Activated T-helper 17 cell treated with anti-CD3 and anti-CD28 coated beads, Interleukin-2, amount 50 U/mL, for 72 hours (primary cell): ENCODE data around the gene TNFSF4. TPM values are rescaled to one million over a fixed set of nuclear protein-coding genes. Genes with fewer than 3 reads are reported as not detected.
"Not testable (repeated sequence)": the region's sequence is repeated elsewhere in the genome, so short reads cannot be mapped to it uniquely, and the experiment has no call there.

ENCODE experiments used
- ATAC-seq: fragments of 150-1000 bp; cut with Tn5 transposase; replicated peaks from 2 replicates; pipeline ENCODE4 v1.10.0; 2021; ENCODE audit warnings: mild to moderate bottlenecking, moderate library complexity
- H3K27ac Mint-ChIP-seq: one replicate; pipeline ENCODE4 v1.8.0; 2022; ENCODE audit warnings: mixed read lengths
- H3K27me3 Mint-ChIP-seq: one replicate; pipeline ENCODE4 v1.8.0; 2022; ENCODE audit warnings: mixed read lengths
- H3K36me3 Mint-ChIP-seq: one replicate; pipeline ENCODE4 v1.8.0; 2022; ENCODE audit warnings: low read depth, mild to moderate bottlenecking, mixed read lengths
- H3K4me1 Mint-ChIP-seq: one replicate; pipeline ENCODE4 v1.8.0; 2022; ENCODE audit warnings: mixed read lengths
- H3K4me3 Mint-ChIP-seq: one replicate; pipeline ENCODE4 v1.8.0; 2022; ENCODE audit warnings: mild to moderate bottlenecking, mixed read lengths
- H3K9me3 Mint-ChIP-seq: one replicate; pipeline ENCODE4 v1.8.0; 2022; ENCODE audit warnings: mixed read lengths
- total RNA-seq, 2 donors: library from RNA; stranded (reverse); gene quantifications; one replicate each; pipeline ENCODE4 v1.2.3, GENCODE V29; 2022

The TNFSF4 gene
- total RNA-seq, 2 donors from 2014 or later, result 2.0 to 2.5 TPM

DNA sequence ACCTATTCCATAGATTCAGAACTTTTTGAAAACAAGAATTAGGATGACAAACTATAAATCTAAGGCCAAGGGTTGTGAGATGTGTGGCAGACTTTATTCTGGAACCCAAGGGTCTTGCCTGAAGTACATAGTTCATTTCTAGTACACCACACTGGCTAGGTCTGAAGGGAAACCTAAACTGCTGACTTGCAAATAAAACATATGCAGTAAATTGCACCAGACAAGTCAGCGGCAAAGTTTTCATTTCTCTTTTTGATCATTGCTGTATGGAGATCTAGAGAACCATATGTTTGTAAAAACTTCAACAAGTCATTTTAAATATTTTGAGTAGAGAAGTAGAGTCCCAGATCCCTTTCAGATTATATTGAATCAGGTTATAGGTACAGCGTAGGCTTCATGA, 43.9 kb downstream of the TNFSF4 start:
- no peak for ATAC-seq
- no peak overlapping the region for H3K27ac Mint-ChIP-seq
- no peaks in the 10 kb centered on the region for H3K27me3 Mint-ChIP-seq
- peaks cover 4% of the 10 kb centered on the region for H3K9me3 Mint-ChIP-seq
- H3K4me1 Mint-ChIP-seq, result peaks cover 5% of the 10 kb centered on the region
- no peak overlapping the region for H3K4me3 Mint-ChIP-seq
- no peaks in the 10 kb centered on the region for H3K36me3 Mint-ChIP-seq

DNA sequence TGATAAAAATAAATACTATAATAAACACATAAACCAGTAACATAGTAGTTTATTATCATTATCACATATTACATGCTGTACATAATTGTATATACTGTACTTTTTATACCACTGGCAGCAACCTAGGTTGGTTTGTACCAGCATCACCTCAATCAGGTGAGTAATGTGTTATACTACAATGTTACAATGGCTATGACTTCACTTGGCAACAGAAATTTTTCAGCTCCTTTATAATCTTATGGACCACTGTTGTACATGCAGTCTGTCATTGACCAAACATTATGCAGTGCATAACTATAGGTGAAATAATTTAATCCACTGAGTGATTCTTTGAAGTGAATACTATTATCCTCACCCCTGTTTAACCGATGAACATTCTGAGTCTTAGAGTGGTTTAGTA, 44.5 kb downstream of the TNFSF4 start:
- Mint-ChIP-seq H3K9me3 (peaks cover 4% of the 10 kb centered on the region), H3K27ac (no peak overlapping the region), H3K27me3 (no peaks in the 10 kb centered on the region), H3K36me3 (no peaks in the 10 kb centered on the region), H3K4me3 (no peak overlapping the region), H3K4me1 (peaks cover 5% of the 10 kb centered on the region)
- ATAC-seq, result no peak

DNA sequence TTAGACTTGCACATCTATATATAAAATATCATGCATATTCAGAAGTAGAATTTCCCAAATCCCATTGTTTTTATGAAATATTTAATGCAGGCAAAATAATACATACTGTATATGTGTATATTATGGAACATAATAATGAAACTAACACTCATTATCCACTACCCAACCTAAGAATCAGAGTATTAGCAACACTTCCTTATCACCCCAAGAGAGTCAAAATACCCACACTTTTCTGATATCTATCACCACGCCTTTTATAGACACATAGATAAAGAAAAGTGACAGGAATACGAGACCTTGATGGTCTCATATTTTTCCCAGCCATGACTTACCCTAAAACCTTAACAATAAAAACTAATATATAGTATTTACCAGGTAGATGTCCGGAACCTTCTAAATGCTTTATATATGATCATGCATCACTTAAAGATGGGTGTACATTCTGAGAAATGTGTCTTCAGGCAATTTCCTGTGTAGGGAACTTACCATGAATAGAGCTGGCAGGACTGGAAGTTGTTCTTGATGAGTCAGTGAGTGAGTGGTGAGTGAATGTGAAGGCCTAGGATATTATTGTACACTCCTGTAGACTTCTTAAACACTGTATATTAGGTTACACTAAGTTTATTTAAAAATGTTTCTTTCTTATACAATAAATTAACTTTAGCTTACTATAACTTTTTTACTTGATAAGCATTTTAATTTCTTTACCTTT, 45.5 kb downstream of the TNFSF4 start:
- H3K4me1 Mint-ChIP-seq, result peaks cover 5% of the 10 kb centered on the region
- peaks cover 4% of the 10 kb centered on the region for H3K9me3 Mint-ChIP-seq
- no peaks in the 10 kb centered on the region for H3K27me3 Mint-ChIP-seq
- H3K36me3 Mint-ChIP-seq, result no peaks in the 10 kb centered on the region
- H3K4me3 Mint-ChIP-seq, result no peak overlapping the region
- H3K27ac Mint-ChIP-seq, result no peak overlapping the region
- peak; percentile 89 for ATAC-seq

DNA sequence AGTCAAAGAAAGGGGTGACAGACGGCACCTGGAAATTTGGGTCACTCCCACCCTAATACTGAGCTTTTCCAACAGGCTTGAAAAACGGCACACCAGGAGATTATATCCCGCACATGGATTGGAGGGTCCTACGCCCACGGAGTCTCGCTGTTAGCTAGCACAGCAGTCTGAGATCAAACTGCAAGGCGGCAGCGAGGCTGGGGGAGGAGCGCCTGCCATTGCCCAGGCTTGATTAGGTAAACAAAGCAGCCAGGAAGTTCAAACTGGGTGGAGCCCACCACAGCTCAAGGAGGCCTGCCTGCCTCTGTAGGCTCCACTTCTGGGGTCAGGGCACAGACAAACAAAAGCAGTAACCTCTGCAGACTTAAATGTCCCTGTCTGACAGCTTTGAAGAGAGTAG, 53.2 kb downstream of the TNFSF4 start:
- not testable (repeated sequence) for ATAC-seq, H3K9me3 Mint-ChIP-seq, H3K27ac Mint-ChIP-seq, H3K36me3 Mint-ChIP-seq, H3K4me1 Mint-ChIP-seq, H3K27me3 Mint-ChIP-seq
- peak overlapping the region; percentile 2 for H3K4me3 Mint-ChIP-seq

DNA sequence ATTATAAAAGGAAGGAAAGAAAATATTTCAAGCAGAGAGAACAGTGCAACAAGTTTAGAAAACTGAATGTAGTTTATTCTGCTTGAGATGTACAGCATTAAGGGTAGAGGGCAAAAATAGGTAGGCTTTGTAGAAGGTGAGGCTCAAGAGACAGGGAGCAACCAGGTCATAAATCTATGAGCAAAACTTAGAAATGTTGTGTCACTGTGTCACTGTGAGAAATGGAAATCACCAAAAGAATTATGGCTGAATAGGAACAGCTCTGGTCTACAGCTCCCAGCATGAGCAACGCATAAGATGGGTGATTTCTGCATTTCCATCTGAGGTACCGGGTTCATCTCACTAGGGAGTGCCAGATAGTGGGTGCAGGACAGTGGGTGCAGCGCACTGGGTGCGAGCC, 53.6 kb downstream of the TNFSF4 start:
- Mint-ChIP-seq H3K4me1 (peaks cover 6% of the 10 kb centered on the region), H3K4me3 (peak overlapping the region; percentile 2), H3K36me3 (no peaks in the 10 kb centered on the region), H3K27me3 (peaks cover 3% of the 10 kb centered on the region), H3K27ac (no peak overlapping the region), H3K9me3 (peaks cover 5% of the 10 kb centered on the region)
- no peak for ATAC-seq

DNA sequence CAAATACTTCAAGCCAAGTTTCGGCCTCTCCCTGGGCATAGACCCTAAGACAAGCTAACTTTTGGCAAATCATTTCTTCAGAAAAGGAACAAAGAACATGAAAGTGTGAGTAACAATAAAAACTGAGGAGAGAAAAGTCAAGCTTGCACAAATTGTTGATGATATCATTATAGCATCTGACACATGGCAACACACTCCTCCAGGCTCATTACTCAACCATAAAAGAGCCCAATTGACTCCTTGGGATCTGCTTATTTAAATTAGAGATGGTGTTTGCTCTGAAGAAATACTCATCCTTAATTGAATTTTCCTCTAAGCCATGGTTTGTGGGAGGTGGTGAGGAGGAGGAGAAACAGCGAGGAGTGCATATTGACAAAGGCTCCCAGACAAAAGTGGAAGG, 54.5 kb downstream of the TNFSF4 start:
- Mint-ChIP-seq H3K36me3 (no peaks in the 10 kb centered on the region), H3K4me1 (peaks cover 6% of the 10 kb centered on the region), H3K27me3 (peaks cover 3% of the 10 kb centered on the region), H3K4me3 (no peak overlapping the region), H3K9me3 (peaks cover 6% of the 10 kb centered on the region), H3K27ac (no peak overlapping the region)
- no peak for ATAC-seq

DNA sequence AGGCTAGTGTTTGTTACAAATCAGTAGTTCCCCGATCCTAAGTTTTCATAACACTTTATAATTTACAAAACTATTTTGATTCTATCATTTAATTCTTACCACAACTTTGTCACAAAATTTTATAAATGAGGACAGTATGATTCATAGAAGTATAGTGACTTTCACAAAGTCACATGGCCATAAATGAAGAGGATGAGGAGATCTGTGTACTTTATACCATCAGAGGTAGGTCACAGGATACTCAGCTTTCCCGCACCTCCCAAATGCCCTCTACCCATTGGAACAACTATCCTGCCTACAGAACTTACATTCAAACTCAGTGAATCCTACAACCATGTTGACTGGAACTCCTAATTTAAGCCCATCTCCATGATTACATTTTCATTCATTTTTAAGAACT, 56.3 kb downstream of the TNFSF4 start:
- H3K4me3 Mint-ChIP-seq, result no peak overlapping the region
- H3K4me1 Mint-ChIP-seq, result peaks cover 6% of the 10 kb centered on the region
- H3K27ac Mint-ChIP-seq, result no peak overlapping the region
- H3K36me3 Mint-ChIP-seq, result no peaks in the 10 kb centered on the region
- peaks cover 22% of the 10 kb centered on the region for H3K9me3 Mint-ChIP-seq
- H3K27me3 Mint-ChIP-seq, result peaks cover 10% of the 10 kb centered on the region
- peak; percentile 29 for ATAC-seq

DNA sequence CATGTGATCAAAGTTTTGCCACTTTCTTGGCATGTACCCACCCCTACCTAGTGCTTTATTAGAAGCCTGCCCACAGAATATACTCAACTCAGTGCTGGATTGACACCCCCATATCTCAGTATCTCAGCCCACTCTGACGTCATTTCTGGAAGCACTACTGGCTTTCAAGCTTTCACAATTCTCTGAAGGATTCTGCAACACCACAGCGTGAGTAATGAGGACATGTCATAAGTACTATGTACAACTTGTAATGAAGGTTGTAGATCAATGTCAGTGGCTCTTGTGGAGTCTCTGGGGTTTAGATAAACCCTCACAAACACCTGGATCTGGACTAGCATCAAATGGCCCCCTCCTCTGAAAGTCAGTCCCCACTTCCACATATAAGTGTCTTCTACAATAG, 57.2 kb downstream of the TNFSF4 start:
- Mint-ChIP-seq H3K9me3 (peaks cover 31% of the 10 kb centered on the region), H3K4me1 (peaks cover 6% of the 10 kb centered on the region), H3K36me3 (no peaks in the 10 kb centered on the region), H3K27me3 (peaks cover 12% of the 10 kb centered on the region), H3K4me3 (no peak overlapping the region), H3K27ac (no peak overlapping the region)
- ATAC-seq, result peak; percentile 37

DNA sequence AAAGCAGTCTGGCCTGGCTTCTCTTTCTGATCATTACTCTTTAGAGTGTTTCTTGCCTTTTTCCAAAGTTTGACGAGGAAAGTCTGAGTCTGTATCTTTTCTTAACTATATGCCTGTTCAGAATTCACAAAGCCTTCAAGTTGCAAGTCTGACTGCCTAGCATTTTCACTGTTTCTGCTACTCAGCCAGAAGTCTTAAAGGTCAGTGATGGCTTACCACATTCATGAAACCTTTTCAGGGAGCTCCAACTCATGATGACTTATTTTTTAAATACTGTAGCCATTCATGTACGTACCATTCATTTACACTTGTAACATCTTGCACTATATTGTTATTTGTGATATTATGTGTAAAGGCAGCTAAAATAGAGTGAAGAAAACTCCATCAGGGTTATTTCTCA, 58.2 kb downstream of the TNFSF4 start:
- Mint-ChIP-seq H3K4me1 (peaks cover 6% of the 10 kb centered on the region), H3K27ac (no peak overlapping the region), H3K4me3 (no peak overlapping the region), H3K27me3 (peaks cover 12% of the 10 kb centered on the region), H3K36me3 (no peaks in the 10 kb centered on the region), H3K9me3 (peaks cover 37% of the 10 kb centered on the region)
- ATAC-seq, result no peak

DNA sequence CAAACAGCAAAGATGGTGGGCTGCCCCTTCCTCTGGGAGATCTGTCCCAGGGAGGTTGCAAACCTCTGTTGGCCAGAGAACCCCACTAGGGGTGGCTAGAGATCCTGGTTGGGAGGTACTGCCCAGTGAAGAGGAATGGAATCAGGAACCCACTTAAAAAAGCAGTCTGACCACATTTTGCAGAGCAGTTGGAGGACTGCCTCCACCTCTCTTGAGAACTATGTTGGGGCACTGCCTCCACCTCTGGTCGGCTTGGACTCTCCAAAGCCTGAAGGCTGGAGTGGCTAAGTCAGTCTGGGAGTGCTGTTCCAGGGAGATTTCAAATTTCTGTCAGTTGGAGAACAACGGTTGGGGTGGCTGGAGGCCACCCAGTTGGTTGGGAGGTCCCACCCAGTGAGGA, 58.6 kb downstream of the TNFSF4 start:
- Mint-ChIP-seq H3K27ac (no peak overlapping the region), H3K9me3 (peaks cover 39% of the 10 kb centered on the region), H3K27me3 (peaks cover 12% of the 10 kb centered on the region), H3K4me1 (peaks cover 5% of the 10 kb centered on the region), H3K36me3 (no peaks in the 10 kb centered on the region), H3K4me3 (no peak overlapping the region)
- ATAC-seq, result no peak

DNA sequence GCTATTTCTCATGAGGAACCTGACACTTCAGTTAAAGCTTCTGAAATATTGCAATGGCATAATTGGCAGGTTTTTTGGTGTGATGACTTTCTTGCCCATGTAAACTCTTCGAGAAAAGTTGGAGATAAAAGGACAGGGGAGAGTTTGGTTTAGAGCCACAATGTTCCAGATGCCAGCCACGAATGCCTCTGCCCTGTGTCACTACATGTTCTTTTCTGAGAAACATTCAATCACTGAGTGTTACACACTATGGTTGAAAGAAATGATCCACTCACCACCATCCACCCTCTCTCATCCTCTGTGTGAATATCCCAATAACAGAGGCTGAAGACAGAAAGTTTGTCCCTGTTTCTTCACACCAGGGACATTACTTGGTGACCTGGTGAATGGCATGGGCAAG, 66.4 kb downstream of the TNFSF4 start:
- peaks cover 2% of the 10 kb centered on the region for H3K27me3 Mint-ChIP-seq
- H3K4me3 Mint-ChIP-seq, result no peak overlapping the region
- ATAC-seq, result no peak
- no peak overlapping the region for H3K27ac Mint-ChIP-seq
- H3K9me3 Mint-ChIP-seq, result peaks cover 26% of the 10 kb centered on the region
- H3K4me1 Mint-ChIP-seq, result no peaks in the 10 kb centered on the region
- no peaks in the 10 kb centered on the region for H3K36me3 Mint-ChIP-seq

DNA sequence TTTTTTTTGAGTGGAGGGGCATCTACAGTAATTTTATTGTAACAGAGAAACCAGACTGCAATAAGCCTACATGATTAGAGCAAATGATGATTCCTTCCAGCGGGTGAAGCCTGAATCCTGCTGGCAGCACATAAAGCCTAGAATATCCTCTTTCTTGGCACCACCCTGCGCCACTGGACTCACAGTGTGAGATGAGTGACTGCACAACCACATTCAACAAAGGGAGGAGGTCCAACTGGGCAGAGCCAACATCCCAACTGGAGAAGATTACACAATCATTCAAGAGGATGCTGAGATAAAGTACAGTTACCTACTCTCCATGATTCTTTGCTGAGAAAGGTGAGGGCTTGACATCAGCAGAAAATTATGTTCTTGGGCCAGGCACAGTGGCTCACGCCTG, 67.4 kb downstream of the TNFSF4 start:
- H3K4me3 Mint-ChIP-seq, result no peak overlapping the region
- H3K9me3 Mint-ChIP-seq, result peaks cover 15% of the 10 kb centered on the region

DNA sequence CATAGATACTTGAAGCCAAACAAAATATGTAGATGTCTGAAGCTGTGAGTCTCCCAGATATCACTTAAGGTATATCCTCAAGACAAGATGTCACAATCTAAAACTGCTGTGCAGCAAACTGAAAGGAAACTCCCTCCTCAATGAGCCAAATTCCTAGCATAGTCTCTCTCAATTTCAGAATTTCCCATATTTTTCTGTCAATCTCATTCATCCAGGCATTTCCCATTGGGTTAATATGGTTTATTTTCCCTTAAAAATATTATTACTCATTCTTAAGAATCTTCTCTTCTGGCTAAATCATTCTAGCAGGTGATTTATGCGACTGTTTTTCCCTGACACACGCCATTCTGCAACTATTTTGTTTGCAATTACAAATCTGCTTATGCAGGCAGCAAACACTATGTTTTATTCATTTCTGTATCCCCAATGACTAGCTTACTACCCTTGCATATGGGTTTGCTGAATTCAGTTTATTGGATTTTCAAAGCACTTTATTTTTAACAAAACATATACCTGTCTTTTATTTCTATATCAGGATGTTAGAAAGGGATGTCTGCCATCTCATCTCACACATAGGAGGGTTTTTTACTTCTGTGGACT, 69.9 kb downstream of the TNFSF4 start:
- Mint-ChIP-seq H3K4me3 (no peak overlapping the region), H3K9me3 (no peaks in the 10 kb centered on the region), H3K27me3 (no peaks in the 10 kb centered on the region), H3K27ac (no peak overlapping the region), H3K36me3 (no peaks in the 10 kb centered on the region), H3K4me1 (no peaks in the 10 kb centered on the region)
- ATAC-seq, result no peak

More for the DNA sequence above, 67.4 kb downstream of the TNFSF4 start:
- Mint-ChIP-seq H3K27ac (no peak overlapping the region), H3K27me3 (no peaks in the 10 kb centered on the region), H3K36me3 (no peaks in the 10 kb centered on the region), H3K4me1 (no peaks in the 10 kb centered on the region)
- no peak for ATAC-seq

DNA sequence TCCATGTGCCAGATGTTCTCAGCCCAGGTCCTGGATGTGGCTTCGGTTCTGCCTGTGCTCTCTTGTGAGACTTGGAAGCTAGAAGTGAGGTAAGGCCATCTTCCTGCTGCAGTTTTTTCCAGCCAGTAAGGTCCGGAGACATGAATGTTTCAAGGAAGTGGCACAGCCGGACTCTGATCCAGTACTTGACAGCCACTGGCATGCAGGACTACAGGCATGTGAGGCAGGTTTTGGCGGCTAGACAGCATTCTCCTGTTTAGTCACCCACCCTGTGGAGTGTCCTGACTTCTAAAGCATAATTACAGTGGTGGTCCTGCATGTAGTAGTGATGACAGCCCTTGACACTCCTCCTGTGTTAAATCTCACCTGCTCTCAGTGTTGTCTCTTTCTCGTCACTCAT, 72.3 kb downstream of the TNFSF4 start:
- Mint-ChIP-seq H3K4me3 (no peak overlapping the region), H3K9me3 (no peaks in the 10 kb centered on the region), H3K27ac (no peak overlapping the region), H3K4me1 (no peaks in the 10 kb centered on the region), H3K27me3 (no peaks in the 10 kb centered on the region), H3K36me3 (no peaks in the 10 kb centered on the region)
- ATAC-seq, result no peak

DNA sequence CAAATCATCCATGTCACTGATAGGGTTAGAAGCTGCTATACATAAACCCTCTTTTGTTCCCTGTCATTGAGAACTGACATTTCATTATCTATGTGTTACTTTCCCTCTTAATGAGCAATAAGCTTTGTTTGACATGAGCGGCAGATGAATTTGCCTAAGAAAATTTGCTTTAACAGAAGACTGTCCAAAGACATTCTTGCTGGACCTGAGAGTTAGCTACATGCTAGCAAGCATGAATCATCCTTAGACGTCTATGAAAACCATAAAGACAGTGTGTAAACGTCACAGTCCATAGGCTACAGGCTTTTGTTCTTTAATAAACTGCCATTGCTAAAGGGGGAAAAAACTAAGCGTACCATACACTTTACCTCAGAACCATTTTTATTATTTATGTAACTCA, 73.1 kb downstream of the TNFSF4 start:
- H3K36me3 Mint-ChIP-seq, result no peaks in the 10 kb centered on the region
- no peaks in the 10 kb centered on the region for H3K4me1 Mint-ChIP-seq
- H3K4me3 Mint-ChIP-seq, result no peak overlapping the region
- ATAC-seq, result no peak
- H3K27me3 Mint-ChIP-seq, result no peaks in the 10 kb centered on the region
- no peaks in the 10 kb centered on the region for H3K9me3 Mint-ChIP-seq
- H3K27ac Mint-ChIP-seq, result no peak overlapping the region
